Measurements from ENCODE around the gene CLDN5.

Gene CLDN5, protein sequence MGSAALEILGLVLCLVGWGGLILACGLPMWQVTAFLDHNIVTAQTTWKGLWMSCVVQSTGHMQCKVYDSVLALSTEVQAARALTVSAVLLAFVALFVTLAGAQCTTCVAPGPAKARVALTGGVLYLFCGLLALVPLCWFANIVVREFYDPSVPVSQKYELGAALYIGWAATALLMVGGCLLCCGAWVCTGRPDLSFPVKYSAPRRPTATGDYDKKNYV

DNA sequence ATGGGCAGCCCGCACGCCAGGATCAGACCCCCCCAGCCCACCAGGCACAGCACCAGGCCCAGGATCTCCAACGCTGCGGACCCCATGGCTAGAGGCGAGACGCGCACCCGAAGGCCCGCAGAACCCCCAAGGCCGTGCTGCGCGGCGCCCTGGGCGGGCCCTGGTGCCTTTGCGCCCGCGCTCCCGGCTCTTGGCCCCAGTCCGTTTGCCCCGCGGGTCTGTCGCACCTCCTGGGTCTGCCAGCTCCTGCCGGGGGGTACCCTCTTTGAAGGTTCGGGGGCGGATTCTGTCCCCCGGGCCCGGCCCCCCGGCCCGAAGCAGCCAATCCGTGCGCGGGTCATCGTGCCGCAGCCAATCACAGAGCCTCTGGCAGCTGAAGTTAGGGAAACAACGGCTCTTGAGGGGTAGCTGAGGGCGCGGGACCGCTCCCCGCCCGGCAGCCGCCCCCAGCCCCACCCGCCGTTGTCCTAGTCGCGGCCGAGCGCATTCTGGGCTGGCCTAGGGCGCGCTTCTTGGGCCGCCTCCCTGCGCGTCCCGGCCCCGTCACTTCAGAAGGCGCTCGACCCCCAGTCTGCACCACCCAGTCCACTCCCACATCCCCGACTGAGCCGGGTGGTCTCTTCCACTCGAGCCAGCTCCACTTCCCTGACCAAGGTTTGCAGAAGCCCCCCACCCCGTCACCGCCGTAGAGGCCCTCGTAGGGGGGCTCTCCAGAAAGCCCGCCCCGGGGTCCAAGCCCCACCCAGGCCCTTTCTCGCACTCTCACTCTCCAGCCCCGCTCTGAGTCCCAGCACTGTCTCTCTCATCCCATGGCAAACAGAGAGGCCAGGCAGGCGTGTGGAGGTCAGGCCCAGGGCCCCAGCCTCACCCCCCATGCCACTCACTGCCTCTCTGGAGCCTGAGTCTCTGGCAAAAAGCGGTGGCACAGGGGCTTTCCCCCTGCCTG is at the start of gene CLDN5:
Gene CLDN5, minus strand, starts transcription at position 241 of the 946 bp plus-strand sequence. Its CDS starts 155 bp downstream, at position 86.
- no peak for DNase-seq (ENCODE audit: low read depth in 2 of 2)

DNA sequence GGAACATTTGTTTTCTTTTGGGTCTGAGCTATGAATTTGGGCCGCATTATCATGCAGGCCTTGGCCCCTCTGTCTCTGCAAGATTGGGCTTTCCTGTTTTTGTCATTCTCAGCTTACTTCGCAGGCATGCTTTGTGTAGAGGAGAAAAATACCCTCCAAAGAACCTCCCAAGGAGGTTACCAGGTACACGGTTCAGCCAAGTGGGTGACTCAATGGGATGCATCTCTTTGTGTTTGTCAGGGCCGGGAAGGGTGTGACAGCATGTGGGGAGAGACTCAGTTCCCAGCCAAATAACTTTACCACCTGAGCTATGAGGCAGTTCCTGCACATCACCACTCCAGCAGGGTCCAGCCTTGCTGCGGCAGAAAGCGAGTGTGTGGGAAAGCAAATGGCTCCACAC is 47.8 kb upstream of the CLDN5 start:
- no peak for DNase-seq (ENCODE audit: low read depth in 2 of 2)

DNA sequence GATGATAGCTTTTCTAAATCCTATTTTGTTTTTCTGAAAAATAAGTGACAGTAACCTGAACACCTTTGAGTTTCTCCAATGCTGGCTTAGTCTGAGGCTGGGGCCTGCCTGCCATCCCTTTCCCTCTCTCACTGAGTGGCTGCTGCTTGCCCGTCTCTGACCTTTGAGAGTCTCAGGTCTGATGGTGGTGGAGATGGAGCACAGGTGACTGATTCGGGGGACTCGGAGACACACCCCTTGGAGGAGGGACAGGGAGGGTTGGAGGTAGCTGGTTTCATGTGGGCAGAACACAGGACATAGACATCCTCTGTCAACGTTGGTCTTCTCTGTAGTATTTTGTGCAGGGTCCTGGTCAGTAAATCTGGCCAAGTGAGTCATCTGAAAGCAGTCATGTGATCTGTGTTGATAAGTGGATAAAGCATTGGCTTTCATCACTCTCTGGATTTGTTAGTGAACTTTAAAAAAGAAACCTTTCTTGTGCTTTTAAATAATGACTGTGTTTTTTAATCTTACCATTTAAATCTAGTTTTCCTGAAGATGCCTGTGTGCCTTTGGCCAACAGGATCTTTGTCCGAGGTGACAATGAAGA is 47.1 kb upstream of the CLDN5 start:
- DNase-seq (ENCODE audit: low read depth in 2 of 2): no peak

DNA sequence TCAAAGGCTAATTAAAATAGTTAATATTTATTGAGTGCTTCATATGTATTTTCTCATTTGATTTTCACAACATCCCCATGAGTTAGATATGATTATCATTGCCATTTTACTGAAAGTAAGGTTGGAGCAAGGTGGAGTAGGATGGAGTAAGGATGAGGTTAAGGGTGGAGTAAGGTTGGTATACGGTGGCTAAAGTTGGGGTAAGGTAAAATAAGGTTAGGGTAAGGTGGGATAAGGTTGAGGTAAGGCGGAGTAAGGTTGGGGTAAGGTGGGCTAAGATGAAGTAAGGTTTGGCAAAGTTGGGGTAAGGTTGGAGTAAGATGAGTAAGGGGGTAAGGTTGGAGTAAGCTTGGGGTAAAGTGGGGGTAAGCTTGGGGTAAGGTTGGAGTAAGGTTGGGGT is 45.8 kb upstream of the CLDN5 start:
- no peak for DNase-seq (ENCODE audit: low read depth in 2 of 2)

DNA sequence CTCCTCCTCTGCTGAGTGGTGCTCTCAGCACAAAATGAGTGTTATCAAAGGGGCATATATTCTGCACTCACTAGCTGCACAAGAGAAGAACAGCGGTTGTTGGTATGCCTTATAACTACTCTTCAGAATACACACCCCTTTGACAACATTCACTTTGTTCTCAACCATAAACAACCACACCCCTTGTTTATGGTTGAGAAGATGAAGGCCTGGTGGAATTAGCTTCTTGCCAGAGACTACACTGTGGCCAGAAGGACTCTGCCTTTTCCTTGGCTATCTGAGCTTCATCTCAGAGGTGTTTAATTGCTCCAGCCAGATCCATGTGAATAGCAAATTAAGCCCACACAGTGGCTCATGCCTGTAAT is 45.0 kb upstream of the CLDN5 start:
- DNase-seq (ENCODE audit: low read depth in 2 of 2): no peak

DNA sequence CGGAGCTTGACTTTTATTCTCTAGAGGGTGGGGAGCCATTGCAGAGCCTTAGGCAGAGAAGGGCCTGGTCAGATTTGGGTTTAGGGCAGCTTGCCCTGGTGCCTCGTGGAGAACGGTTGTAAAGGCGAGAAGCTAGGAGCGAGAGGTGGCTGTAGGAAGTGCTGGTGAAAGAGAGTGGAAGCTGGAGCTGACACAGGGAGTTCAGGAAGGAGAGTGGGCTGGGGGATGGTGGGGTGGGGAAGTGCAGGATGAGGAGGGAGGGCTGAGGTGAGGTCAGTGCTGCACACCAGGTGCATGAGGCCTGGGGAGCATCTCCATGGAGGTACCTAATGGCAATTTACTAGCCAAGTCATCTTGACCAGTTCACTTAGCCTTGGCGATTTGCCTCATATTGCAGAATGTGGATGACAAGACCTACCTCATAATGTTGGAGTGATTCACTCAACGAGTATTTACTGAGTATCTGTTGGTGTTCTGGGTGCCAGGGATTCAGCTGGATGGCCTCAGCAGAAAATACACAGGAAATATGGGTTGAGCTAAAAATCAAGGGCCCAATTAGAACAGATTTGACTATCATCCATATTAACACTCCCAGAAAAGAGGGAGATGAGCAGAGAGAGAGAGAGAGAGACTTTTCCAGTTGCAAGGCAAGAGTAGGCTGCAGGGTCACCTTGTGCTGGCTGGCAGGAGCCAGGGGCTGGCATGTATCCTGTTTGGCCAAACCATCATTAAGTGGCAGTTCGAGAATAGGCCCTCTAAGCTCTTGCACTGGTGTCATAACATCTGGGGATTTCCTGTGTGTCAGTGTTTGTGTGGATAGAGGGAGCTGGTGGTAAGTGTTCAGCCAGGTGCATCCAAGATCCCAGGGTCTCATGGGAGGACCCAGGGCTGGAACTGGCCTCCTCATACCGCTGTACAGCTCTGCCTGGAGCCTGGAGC is 44.4 kb upstream of the CLDN5 start:
- peak; percentile 38 to 39 for DNase-seq (ENCODE audit: low read depth in 2 of 2)

DNA sequence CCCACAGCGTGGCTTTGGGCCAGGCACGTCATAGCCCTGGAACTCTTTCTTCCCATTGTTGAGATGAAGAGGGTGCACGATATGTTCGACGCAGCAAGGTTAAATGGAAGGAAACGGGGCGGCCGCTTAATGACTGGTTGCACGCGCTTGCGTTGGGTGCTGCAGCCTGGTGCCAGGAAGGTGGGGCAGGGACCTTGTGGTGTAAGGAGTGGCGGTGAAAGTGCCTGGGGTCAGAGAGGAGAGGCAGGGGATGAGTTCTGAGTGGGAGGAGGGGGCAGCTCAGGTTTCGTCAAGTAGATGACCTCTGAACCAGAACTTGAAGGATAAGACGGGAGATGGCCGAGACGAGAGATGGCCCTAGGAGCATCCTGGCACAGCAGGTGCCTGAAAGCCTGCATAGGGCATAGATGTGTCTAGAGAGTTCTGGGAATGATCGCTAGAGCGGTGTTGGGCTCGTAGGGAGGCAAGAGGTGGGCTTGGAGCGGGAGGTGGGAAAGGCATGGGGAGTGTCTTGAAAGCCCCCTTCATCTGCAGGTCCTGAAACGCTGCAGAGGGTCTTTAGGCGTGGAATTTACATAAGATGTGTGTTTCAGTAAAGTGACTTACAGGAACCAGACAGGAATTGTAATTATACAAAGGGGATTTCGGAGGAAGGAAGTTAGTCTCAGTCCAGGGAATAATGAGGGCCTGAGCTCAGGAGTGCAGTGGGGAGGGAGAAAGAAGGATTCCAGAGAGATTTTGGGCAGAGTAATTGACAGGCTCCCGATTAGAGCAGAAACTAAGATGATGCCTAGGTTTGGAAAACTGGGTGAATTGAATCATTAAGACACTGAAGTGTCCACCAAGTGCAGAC is 43.2 kb upstream of the CLDN5 start:
- DNase-seq (ENCODE audit: low read depth in 2 of 2): no peak

DNA sequence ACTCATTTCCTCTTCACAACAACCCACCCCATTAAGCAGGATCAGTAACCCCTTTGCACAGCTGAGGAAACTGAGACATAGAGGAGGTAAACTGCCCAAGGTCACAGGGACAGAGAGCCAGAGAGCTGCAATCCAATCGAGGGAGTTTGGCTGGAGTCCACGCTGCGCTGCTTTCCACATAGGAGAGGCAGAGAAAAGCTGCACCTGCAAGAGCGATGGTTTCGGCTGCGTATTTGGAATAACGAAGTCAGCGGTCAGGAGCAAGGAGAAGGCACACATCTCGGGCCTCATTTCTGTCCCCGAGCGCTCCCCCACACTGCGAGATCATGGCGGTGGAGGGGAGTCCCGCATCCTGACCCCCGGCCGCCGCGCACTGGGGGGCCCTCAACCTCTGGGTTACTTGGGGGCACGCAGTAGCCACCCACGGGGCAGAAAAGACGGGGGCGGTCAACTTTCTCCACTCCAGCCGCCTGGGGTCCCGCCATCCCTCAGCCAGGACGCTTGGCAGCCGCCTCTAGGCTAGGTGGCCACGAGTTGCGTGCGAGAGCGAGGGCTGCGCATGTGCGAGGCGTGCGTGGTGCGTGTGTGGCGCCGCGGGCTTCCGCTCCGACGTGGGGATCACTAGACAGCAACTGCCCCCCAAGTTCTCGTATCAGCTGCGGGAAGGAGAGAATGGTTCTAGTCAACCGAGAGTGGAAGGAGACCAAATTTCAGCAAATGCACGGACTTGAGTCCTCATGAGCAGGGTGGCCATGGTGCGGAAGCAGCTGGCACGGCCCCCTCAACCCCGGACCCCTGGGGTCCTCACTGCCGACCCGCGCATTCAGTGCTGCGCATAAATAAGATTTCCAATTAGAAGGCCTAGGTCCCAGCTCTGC is 42.3 kb upstream of the CLDN5 start:
- no peak for DNase-seq (ENCODE audit: low read depth in 2 of 2)

DNA sequence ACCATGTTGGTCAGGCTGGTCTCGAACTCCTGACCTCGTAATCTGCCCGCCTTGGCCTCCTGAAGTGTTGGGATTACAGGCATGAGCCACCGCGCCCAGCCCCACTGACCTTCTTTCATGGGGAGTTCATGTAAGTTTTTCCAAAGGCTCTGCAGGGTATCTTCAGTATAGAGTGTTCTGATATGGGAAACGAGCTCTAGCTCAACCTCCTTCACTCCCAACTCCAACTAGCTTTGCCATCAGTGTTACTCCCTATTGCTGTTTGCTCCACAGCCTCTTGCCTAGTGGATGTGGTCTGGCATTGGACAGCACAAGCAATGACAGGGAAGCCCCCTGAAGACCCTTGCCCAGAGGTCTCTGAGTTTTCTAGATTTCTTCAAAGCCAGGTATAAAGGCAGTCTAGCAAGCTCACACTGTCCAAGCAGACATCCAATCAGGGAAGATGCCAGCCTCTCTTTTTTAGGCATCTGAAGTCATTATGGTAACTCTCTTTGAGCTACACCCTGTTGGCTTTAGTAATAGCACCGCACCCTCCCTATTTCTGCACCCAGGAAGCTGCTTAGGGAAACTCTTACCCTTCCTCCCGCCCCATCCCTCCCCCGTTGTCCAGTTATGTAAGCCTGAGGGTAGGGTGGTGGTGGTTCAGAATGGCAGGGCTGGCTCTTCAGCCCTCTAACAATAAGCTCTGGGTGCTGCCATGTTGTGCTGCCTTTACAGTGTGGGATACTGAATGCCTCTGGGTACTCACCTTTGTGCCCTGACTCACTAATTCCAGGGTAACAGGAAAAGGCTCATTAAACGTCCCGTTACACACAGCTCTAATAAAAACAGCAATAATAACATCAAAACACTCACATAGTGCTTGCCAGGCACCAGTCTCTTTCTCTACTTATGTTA is 41.4 kb upstream of the CLDN5 start:
- DNase-seq (ENCODE audit: low read depth in 2 of 2): no peak

DNA sequence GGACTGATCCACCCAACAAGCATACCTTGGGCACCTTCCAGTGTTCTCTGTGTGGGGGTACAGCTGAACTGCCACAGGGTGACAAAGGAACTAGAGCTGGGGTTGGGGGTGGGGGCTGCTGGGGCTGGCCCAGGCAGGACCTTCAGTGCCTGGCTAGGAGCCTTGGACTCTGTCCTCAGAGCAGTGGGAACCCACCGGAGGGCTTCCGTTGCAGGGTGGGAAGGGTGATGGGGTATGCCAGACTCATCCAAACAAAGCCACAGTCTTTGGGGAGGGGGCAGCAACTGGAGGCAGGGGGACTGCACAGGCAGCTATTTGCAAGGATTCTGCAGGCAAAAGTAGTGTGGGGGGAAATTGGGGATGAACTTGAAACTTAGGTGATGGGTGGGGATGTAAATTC is 35.7 kb upstream of the CLDN5 start:
- no peak for DNase-seq (ENCODE audit: low read depth in 2 of 2)

DNA sequence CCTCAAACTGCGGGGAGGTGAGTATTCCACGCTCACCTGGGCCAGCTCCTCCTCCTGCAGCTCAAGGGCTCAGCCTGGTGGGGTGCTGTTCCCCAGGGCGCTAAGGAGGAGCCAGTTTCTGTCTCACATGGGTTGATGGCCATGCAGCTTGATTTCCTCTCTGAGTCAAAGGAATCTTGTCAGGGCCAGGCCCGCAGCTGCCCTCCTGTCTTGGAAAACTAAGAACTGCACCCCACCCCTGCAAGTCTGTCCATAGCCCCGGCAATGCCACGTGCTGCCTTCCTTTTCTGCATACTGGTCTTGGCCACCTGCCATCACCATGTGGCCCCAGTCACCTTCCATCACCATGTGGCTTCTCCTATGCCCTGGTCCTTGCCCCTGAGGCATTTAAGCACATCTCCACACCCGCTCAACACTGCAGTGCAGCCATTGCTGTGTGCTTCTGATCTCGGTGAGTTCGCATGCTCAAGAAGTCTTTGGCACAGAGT is 35.2 kb upstream of the CLDN5 start:
- no peak for DNase-seq (ENCODE audit: low read depth in 2 of 2)

DNA sequence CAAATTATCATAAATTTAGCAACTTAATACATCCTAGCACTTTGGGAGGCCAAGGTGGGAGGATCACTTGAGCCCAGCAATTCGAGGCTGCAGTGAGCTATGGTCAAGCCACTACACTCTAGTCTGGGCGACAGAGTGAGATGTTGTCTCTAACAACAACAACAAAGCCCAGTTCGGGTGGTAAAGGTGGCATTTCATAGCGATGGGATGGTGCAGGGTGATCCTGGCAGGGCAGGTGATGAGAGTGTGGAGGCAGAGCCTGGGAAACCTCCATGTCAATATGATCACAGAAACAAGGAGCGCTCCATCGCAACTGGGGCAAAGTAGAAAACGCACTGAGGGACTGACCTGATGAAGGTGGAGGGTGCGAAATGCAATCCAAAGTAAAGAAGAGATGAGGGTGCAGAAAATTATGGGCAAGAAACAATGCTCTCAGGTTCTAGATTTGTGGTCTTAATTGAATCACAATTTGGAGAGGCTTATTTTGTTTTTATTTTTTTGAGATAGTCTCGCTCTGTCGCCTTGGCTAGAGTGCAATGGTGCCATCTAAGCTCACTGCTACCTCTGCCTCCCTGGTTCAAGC is 32.8 kb upstream of the CLDN5 start:
- no peak for DNase-seq (ENCODE audit: low read depth in 2 of 2)

DNA sequence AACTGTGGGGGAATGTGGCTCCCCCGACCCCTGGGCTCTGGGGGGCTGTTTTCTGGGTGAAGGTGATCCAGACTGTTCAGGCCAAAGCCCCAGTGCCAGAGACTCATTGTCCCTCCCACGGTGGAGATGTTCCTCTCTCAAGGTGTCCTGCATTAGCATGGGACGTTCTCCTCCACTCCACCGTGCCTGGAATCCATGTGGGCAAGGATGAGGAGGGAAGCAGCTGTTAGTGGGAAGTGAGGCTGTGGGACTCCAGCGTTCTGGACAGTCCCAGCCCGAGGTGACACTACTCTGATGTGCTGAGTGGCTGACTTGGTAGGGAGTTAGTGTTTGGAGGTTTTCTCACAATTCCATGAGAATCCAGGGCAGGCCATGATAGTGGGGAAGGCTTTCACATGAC is 31.4 kb upstream of the CLDN5 start:
- no peak for DNase-seq (ENCODE audit: low read depth in 2 of 2)

DNA sequence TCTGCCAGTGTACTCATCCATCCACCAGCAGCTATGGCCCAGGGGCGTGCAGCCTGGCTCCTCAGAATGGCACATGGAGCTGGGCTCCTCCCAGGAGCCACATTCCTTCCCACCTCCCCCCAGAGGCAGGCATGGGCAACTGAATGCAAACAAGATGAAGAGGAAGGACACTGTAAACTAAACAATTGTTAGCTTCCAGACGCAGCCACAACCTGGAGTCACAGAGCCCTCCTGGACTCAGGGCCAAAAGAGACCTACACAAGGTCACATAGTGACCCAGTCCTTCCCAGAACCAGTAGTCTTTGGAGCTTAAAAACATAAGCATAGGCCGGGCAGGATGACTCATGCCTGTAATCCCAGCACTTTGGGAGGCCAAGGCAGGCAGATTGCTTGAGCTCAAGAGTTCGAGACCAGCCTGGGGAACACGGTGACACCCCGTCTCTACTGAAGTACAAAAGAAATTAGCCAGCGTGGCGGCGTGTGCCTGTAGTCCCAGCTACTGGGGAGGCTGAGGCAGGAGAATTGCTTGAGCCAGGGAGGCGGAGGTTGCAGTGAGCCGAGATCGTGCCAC is 30.7 kb upstream of the CLDN5 start:
- no peak for DNase-seq (ENCODE audit: low read depth in 2 of 2)

DNA sequence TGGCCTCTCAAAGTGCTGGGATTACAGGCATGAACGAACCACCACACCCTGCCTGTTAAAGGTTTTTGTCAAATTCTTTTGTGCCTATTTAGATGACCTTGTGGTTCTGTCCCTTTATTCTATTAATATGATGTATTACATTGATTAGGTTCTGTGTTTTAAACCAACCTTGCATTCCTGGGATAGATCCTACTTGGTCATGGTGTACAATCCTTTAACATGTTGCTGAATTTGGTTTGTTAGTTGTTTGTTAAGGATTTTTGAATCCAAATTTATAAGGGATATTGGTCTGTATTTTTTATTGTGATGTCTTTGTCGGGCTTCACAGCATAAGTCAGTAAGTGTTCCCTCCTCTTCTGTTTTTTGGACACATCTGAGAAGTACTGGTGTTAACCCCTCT is 29.0 kb upstream of the CLDN5 start:
- no peak for DNase-seq (ENCODE audit: low read depth in 2 of 2)

DNA sequence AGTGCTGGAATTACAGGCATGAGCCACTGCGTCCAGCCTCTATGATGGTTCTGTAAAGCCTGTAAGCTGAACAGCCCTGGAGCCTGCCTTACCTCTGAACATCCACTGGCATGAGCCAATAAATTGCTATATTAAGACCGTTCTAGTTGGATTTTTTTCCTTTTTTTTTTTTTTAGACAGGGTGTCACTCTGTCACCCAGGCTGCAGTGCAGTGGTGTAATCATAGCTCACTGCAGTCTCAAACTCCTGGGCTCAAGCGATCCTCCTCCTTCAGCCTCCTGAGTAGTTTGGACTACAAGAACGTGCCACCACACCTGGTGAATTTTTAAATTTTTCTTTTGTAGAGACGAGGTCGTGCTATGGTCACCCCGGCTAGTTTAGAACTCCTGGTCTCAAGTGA is 26.2 kb upstream of the CLDN5 start:
- no peak for DNase-seq (ENCODE audit: low read depth in 2 of 2)

DNA sequence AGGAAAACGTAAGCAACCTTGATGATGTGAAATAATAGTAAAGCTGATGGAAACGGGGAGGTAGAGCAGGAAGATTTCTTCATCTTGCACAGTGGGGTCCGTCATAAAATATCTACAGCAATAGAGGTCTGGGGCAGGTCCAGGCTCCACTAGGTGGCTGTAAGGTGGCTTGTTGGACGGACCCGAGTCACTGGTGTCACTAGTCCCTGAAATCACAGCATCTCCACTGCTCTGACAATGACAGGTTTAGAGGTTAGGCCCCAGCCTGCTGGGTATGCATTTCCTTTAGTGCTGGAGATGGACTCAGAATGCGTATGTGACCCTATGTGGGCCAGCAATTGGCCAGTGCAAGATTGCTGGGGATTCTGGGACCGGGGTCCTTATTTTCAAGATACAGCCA is 25.2 kb upstream of the CLDN5 start:
- DNase-seq (ENCODE audit: low read depth in 2 of 2): no peak

DNA sequence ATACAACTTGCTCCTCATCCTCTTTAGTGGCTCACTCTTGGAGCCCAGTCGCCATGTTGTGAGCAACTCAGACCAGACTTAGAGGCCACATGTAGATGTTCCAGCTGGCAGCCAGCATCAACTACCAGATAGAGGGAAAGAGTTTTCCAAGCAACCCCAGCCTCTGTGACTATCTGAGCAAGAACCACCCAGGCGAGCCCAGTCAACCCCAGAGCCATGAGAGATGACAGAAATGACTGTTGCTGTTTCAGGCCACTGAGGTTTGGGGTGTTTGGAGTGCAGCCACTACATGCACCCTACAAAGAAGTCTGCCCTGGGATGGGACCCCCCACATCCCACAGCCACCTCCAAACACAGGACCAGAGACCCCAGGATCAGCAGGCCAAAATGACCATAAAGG is 24.8 kb upstream of the CLDN5 start:
- DNase-seq (ENCODE audit: low read depth in 2 of 2): no peak

Data from fibroblast of skin of left quadriceps (primary cell).